ENCODE measurements around the gene RRBP1. TPM values are rescaled to one million over a fixed set of nuclear protein-coding genes. Genes with fewer than 3 reads are reported as not detected.

The RRBP1 gene
- total RNA-seq = 10 to 100 TPM; 55.9 to 89.2 TPM
- 10 to 100 TPM; 53.2 to 57.5 TPM for polyA plus RNA-seq (ENCODE audit: insufficient read length in 2 of 2)
- long read RNA-seq, donor 1, full-length matches to known transcripts = 15 of 15 reads
- long read RNA-seq, donor 1, partial matches to known transcripts = 0 of 15 reads
- long read RNA-seq, donor 1, other reads (novel, unspliced or antisense) = 0 of 15 reads
- long read RNA-seq, donor 2, transcript RRBP1-205 (2 exons, 1,191 nt) = major isoform, 5 of 6 reads
- long read RNA-seq, donor 2, partial matches to known transcripts = 0 of 6 reads
- long read RNA-seq, donor 2, other reads (novel, unspliced or antisense) = 0 of 6 reads
- long read RNA-seq, donor 3, full-length matches to known transcripts = 8 of 8 reads
- long read RNA-seq, donor 3, partial matches to known transcripts = 0 of 8 reads
- long read RNA-seq, donor 3, other reads (novel, unspliced or antisense) = 0 of 8 reads
- long read RNA-seq, donor 4, full-length matches to known transcripts = 29 of 60 reads
- long read RNA-seq, donor 4, partial matches to known transcripts = 25 of 60 reads
- long read RNA-seq, donor 4, other reads (novel, unspliced or antisense) = 6 of 60 reads

GRCh38 chr20:17682103-17682888 is at the start of gene RRBP1:
RRBP1 (minus strand) TSS chr20:17682242; CDS start chr20:17660507, 21,735 bp downstream.
- peaks cover 2% of the 10 kb centered on the region for H3K36me3 ChIP-seq (ENCODE audit: control insufficient read depth, insufficient read depth, low read length)
- H3K27me3 ChIP-seq (ENCODE audit: control insufficient read depth, insufficient read depth, low read length) = peaks cover 7% of the 10 kb centered on the region
- H3K4me3 ChIP-seq (ENCODE audit: low read depth, low read length) = peak within 1 kb of the TSS; percentile 68
- H3K27ac ChIP-seq (ENCODE audit: low read depth, low read length) = peak within 1 kb of the TSS; percentile 82
- H3K9me3 ChIP-seq (ENCODE audit: control insufficient read depth, insufficient read depth, low read length) = no peaks in the 10 kb centered on the region
- H3K4me1 ChIP-seq (ENCODE audit: control insufficient read depth, insufficient read depth, low read length) = peaks cover 18% of the 10 kb centered on the region
- WGBS (ENCODE audit: insufficient coverage) = under 1% methylated on average over 72 of the region's 79 CpGs
- DNase-seq (ENCODE audit: low read depth in 4 of 6, low spot score in 6 of 6) = peak; percentile 82 to 99 (median 94)

DNA sequence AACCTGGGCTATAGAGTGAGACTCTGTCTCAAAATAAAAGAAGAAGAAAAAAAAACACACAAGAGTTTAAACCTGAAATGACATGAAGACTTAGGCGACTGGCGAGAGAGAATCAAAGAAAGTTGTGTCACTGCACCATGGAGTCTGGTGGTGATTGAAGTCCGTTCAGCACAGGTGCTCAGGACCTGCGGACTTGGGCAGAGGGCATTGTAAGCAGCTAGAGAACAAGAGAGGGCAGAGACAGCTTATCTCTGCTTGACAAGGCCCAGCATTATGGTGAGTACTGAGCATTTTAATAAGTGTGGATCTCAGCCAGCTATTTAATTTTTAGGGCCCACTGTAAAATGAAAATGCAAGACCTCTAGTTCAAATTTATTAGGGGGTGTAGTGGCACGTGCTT is 49.2 kb upstream of the RRBP1 start:
- Histone ChIP-seq H3K4me1 (ENCODE audit: control insufficient read depth, insufficient read depth, low read length) (peaks cover 3% of the 10 kb centered on the region), H3K27me3 (ENCODE audit: control insufficient read depth, insufficient read depth, low read length) (no peaks in the 10 kb centered on the region), H3K4me3 (ENCODE audit: low read depth, low read length) (no peak overlapping the region), H3K9me3 (ENCODE audit: control insufficient read depth, insufficient read depth, low read length) (no peaks in the 10 kb centered on the region), H3K36me3 (ENCODE audit: control insufficient read depth, insufficient read depth, low read length) (no peaks in the 10 kb centered on the region), H3K27ac (ENCODE audit: low read depth, low read length) (no peak overlapping the region)
- 100% methylated on average over 4 of the region's 5 CpGs for WGBS (ENCODE audit: insufficient coverage)
- DNase-seq (ENCODE audit: low read depth in 4 of 6, low spot score in 6 of 6) = no peak

DNA sequence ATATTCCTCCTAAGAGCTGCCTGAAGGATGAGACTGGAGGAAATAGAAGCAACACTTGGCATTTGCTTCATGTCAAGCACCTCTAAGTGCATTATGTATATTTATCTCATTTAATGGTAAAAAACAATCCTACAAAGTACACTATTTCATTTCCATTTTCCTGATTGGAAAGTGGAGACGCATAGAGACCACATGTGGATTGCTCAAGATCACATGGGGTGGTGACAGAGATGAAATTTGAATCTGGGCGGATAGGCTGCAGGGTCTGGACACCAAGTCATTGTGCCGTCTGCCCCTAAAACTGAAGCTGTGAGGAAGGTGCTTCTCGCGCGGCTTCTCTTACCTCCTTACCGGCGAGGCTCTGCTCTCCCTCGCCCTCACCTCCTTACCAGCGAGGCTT is 48.0 kb upstream of the RRBP1 start:
- no peak for DNase-seq (ENCODE audit: low read depth in 4 of 6, low spot score in 6 of 6)
- H3K4me3 ChIP-seq (ENCODE audit: low read depth, low read length) = no peak overlapping the region
- WGBS (ENCODE audit: insufficient coverage) = 73% methylated on average over 8 of the region's 10 CpGs
- no peaks in the 10 kb centered on the region for H3K9me3 ChIP-seq (ENCODE audit: control insufficient read depth, insufficient read depth, low read length)
- no peaks in the 10 kb centered on the region for H3K36me3 ChIP-seq (ENCODE audit: control insufficient read depth, insufficient read depth, low read length)
- no peaks in the 10 kb centered on the region for H3K27me3 ChIP-seq (ENCODE audit: control insufficient read depth, insufficient read depth, low read length)
- no peak overlapping the region for H3K27ac ChIP-seq (ENCODE audit: low read depth, low read length)
- H3K4me1 ChIP-seq (ENCODE audit: control insufficient read depth, insufficient read depth, low read length) = no peaks in the 10 kb centered on the region

DNA sequence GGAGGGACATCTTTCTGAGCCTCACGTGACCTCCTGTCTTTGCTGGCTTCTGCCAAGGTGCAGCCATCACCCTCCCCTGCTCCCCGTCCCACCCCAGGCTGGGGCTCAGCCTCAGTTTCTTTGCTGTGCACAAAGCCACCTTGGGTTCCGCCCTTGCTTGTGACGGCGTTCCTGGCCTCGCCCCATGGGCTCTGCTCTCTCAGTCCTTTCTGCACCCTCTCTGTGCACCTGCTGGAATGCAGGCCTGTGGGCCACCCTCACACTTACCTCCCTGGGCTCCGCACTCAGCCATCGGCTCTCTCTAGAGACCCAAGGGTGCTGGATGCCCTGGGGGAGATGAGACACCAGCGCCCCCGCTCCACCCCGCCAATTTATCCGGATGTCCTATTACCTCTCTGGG is 46.0 kb upstream of the RRBP1 start:
- 89% methylated on average over 9 of the region's 12 CpGs for WGBS (ENCODE audit: insufficient coverage)
- H3K4me1 ChIP-seq (ENCODE audit: control insufficient read depth, insufficient read depth, low read length) = no peaks in the 10 kb centered on the region
- H3K36me3 ChIP-seq (ENCODE audit: control insufficient read depth, insufficient read depth, low read length) = no peaks in the 10 kb centered on the region
- H3K4me3 ChIP-seq (ENCODE audit: low read depth, low read length) = no peak overlapping the region
- DNase-seq (ENCODE audit: low read depth in 4 of 6, low spot score in 6 of 6) = no peak
- no peaks in the 10 kb centered on the region for H3K9me3 ChIP-seq (ENCODE audit: control insufficient read depth, insufficient read depth, low read length)
- H3K27me3 ChIP-seq (ENCODE audit: control insufficient read depth, insufficient read depth, low read length) = no peaks in the 10 kb centered on the region
- H3K27ac ChIP-seq (ENCODE audit: low read depth, low read length) = no peak overlapping the region

DNA sequence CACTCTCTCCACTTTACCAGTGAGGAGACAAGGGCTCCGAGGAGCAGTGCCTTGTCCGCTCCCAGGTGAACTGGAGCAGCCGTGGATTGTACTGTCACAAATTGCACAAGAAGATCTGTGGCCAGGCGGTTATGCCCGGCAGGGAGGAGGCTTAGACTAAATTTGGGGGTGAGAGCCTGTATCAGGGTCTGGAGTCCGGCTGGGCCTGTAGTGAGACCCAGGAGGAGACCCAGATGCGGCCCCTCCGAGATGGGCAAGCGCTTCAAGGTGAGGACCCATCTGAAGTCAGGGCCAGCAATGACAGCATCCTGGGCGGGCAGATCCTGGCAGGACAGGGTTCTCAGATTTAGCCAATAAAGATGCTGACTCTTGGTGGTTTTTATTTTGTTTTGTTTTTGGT is 45.3 kb upstream of the RRBP1 start:
- H3K27me3 ChIP-seq (ENCODE audit: control insufficient read depth, insufficient read depth, low read length) = no peaks in the 10 kb centered on the region
- no peak overlapping the region for H3K27ac ChIP-seq (ENCODE audit: low read depth, low read length)
- H3K4me3 ChIP-seq (ENCODE audit: low read depth, low read length) = no peak overlapping the region
- no peaks in the 10 kb centered on the region for H3K4me1 ChIP-seq (ENCODE audit: control insufficient read depth, insufficient read depth, low read length)
- whole genome bisulfite sequencing (ENCODE audit: insufficient coverage) = 83% methylated on average over 10 of the region's 10 CpGs
- no peaks in the 10 kb centered on the region for H3K36me3 ChIP-seq (ENCODE audit: control insufficient read depth, insufficient read depth, low read length)
- H3K9me3 ChIP-seq (ENCODE audit: control insufficient read depth, insufficient read depth, low read length) = no peaks in the 10 kb centered on the region
- no peak for DNase-seq (ENCODE audit: low read depth in 4 of 6, low spot score in 6 of 6)

GRCh38 chr20:17726902-17727301 is 44.9 kb upstream of the RRBP1 start:
- peak in 1 of 6 donors; percentile 6 for DNase-seq (ENCODE audit: low read depth in 4 of 6, low spot score in 6 of 6)
- H3K4me1 ChIP-seq (ENCODE audit: control insufficient read depth, insufficient read depth, low read length) = no peaks in the 10 kb centered on the region
- H3K27me3 ChIP-seq (ENCODE audit: control insufficient read depth, insufficient read depth, low read length) = no peaks in the 10 kb centered on the region
- no peak overlapping the region for H3K27ac ChIP-seq (ENCODE audit: low read depth, low read length)
- H3K36me3 ChIP-seq (ENCODE audit: control insufficient read depth, insufficient read depth, low read length) = no peaks in the 10 kb centered on the region
- no peak overlapping the region for H3K4me3 ChIP-seq (ENCODE audit: low read depth, low read length)
- 81% methylated on average over 3 of the region's 4 CpGs for WGBS (ENCODE audit: insufficient coverage)
- H3K9me3 ChIP-seq (ENCODE audit: control insufficient read depth, insufficient read depth, low read length) = no peaks in the 10 kb centered on the region

DNA sequence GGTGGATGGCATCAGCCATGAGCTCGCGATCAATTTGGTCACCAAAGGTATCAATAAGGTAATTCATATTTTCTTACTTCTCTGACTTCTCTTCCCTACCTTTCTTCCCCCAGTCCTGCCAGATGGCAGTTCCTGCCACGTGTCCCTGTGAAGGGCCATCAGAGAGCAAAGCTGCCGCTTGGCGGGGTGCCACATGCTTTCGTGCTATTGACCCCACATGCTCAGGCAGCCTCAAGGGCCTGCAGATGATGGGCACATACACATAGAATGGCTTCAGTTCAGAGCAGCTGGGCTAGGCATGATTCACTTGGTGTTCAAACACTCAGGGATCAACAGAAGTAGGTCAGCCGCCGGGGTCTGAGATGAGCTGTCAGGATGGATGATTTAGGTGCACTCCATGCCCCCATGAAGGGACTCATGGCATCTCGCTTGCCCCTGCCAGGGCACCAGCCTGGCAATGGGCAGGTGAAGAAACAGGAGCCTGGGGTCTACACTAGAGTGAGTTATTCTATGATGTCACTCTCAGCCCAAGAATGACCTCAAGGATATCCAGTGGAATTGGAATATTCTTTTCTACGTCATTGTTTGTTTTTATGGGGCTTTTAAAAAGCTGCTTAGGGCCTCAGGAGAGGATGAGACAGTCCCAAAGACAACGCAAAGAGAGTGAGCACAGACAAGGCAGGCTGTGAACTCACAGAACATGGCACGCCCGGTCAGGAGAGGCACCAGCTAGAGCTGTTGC is 43.2 kb upstream of the RRBP1 start:
- DNase-seq (ENCODE audit: low read depth in 4 of 6, low spot score in 6 of 6) = no peak
- no peaks in the 10 kb centered on the region for H3K27me3 ChIP-seq (ENCODE audit: control insufficient read depth, insufficient read depth, low read length)
- H3K9me3 ChIP-seq (ENCODE audit: control insufficient read depth, insufficient read depth, low read length) = no peaks in the 10 kb centered on the region
- H3K4me3 ChIP-seq (ENCODE audit: low read depth, low read length) = no peak overlapping the region
- no peaks in the 10 kb centered on the region for H3K36me3 ChIP-seq (ENCODE audit: control insufficient read depth, insufficient read depth, low read length)
- H3K27ac ChIP-seq (ENCODE audit: low read depth, low read length) = no peak overlapping the region
- H3K4me1 ChIP-seq (ENCODE audit: control insufficient read depth, insufficient read depth, low read length) = no peaks in the 10 kb centered on the region
- 78% methylated on average over 13 of the region's 13 CpGs for WGBS (ENCODE audit: insufficient coverage)

- no peaks in the 10 kb centered on the region for H3K4me1 ChIP-seq (ENCODE audit: control insufficient read depth, insufficient read depth, low read length)
- H3K4me3 ChIP-seq (ENCODE audit: low read depth, low read length) = no peak overlapping the region
- H3K9me3 ChIP-seq (ENCODE audit: control insufficient read depth, insufficient read depth, low read length) = no peaks in the 10 kb centered on the region
- H3K36me3 ChIP-seq (ENCODE audit: control insufficient read depth, insufficient read depth, low read length) = no peaks in the 10 kb centered on the region
- no peaks in the 10 kb centered on the region for H3K27me3 ChIP-seq (ENCODE audit: control insufficient read depth, insufficient read depth, low read length)
- DNase-seq (ENCODE audit: low read depth in 4 of 6, low spot score in 6 of 6) = no peak
- WGBS (ENCODE audit: insufficient coverage) = 93% methylated on average over 3 of the region's 5 CpGs
- H3K27ac ChIP-seq (ENCODE audit: low read depth, low read length) = no peak overlapping the region
Observed at GRCh38 chr20:17723301-17723691, 41.3 kb upstream of the RRBP1 start.

Data from spinal cord (tissue), 10 donors.